Spleen (tissue), 11 donors: ENCODE data around the gene DCHS2. TPM values are rescaled to one million over a fixed set of nuclear protein-coding genes. Genes with fewer than 3 reads are reported as not detected.

Experiments used
- DNase-seq: peaks from one replicate; pipeline ENCODE4 v3.0.0-alpha.2; 2020
- H3K27ac ChIP-seq, 8 donors: fragments of 200-600 bp; sonication (generic) in 7 of 8; 1 replicate in 4 of 8; 2 replicates in 4 of 8; pipeline versions ENCODE4 v1.5.0 to v1.8.0; 2016 to 2021; ENCODE audit warnings: inconsistent platforms in 4 of 8, mild to moderate bottlenecking in 4 of 8, moderate library complexity in 1 of 8
- H3K27me3 ChIP-seq, 7 donors: fragments of 200-600 bp; sonication (generic) in 6 of 7; replicated peaks in 1 of 7; 1 replicate in 4 of 7; 2 replicates in 3 of 7; pipeline versions ENCODE4 v1.5.0 to v1.8.0; 2016 to 2021; ENCODE audit warnings: inconsistent platforms in 3 of 7, mild to moderate bottlenecking in 1 of 7
- H3K36me3 ChIP-seq, 6 donors: fragments of 200-600 bp; sonication (generic) in 5 of 6; 1 replicate in 4 of 6; 2 replicates in 2 of 6; pipeline versions ENCODE4 v1.5.0 to v1.8.0; 2016 to 2021; ENCODE audit warnings: inconsistent platforms in 2 of 6
- H3K4me1 ChIP-seq, 6 donors: fragments of 200-600 bp; sonication (generic) in 5 of 6; 1 replicate in 3 of 6; 2 replicates in 3 of 6; pipeline versions ENCODE4 v1.5.0 to v1.8.0; 2016 to 2021; ENCODE audit warnings: inconsistent platforms in 3 of 6
- H3K4me3 ChIP-seq, 8 donors: fragments of 200-600 bp; sonication (generic) in 7 of 8; 1 replicate in 4 of 8; 2 replicates in 4 of 8; pipeline versions ENCODE4 v1.5.0 to v1.8.0; 2016 to 2021; ENCODE audit warnings: inconsistent platforms in 4 of 8, mild to moderate bottlenecking in 4 of 8, moderate library complexity in 2 of 8
- H3K9me3 ChIP-seq, 8 donors: fragments of 200-600 bp; sonication (generic) in 7 of 8; 1 replicate in 4 of 8; 2 replicates in 4 of 8; pipeline versions ENCODE4 v1.5.0 to v1.8.0; 2016 to 2021; ENCODE audit warnings: inconsistent platforms in 4 of 8
- POLR2A ChIP-seq, 3 donors: fragments of 450-650 bp; IDR thresholded peaks; one replicate each; pipeline ENCODE4 v1.5.1; 2017; ENCODE audit warnings: antibody characterized with exemption in 3 of 3, mild to moderate bottlenecking in 1 of 3
- POLR2AphosphoS5 ChIP-seq, 3 donors: sonication (generic); formaldehyde crosslinking; IDR thresholded peaks; one replicate each; pipeline ENCODE4 v1.5.1; 2017; ENCODE audit warnings: antibody characterized with exemption in 3 of 3
- WGBS, 5 donors: extraction: QIAGEN DNeasy Blood & Tissue Kit in 3 of 5; methylation state at CpG; one replicate each; pipeline versions ENCODE4 v1.1.5 to v1.1.7; 2013 to 2018; 5-methylcytosine and 5-hydroxymethylcytosine counted together
- intact Hi-C: fragments of 100-400 bp; cut with DNase I; formaldehyde crosslinking; loops from one replicate; pipeline ENCODE4 v1.15.0; 2023; ENCODE audit warnings: low total_unique reads
- polyA plus RNA-seq, 3 donors: library from polyadenylated mRNA; stranded (reverse); fragments of 200-250 nt; gene quantifications; one replicate each; pipeline ENCODE4 v1.2.1, GENCODE V29; 2013
- total RNA-seq, 7 donors: library from RNA; depleted of rRNA in 3 of 7; stranded (reverse); fragments of >200 nt in 3 of 7; fragmentation: NEBNext Ultra II Directional in 4 of 7; extraction: Animal tissue kit (Norgen Biotek cat#: 25700) in 4 of 7; gene quantifications; one replicate each; pipeline versions ENCODE4 v1.1.0 to v1.2.1, GENCODE V29; 2016 to 2021
- TF ChIP-seq, protein P1 (sequence below), 11 experiments: fragments of 200-600 bp in 7 of 11; fragments of 450-650 bp in 4 of 11; sonication (generic) in 4 of 11; IDR thresholded peaks in 8 of 11; conservative IDR thresholded peaks in 3 of 11; 1 replicate in 7 of 11; 2 replicates in 4 of 11; pipeline versions ENCODE4 v1.4.0 to v1.8.0; 2016 to 2021; ENCODE audit warnings: antibody characterized with exemption in 11 of 11, inconsistent platforms in 4 of 11, mild to moderate bottlenecking in 1 of 11
- donor health status: healthy with polysubstance abuse.
- donor health status: DM: no; HTN: no; CAD: no; lungs with moderate emphysema.
- donor health status: DM: no; HTN: no; CAD: no.
- donor health status: Bipolar disorder and iron deficiency.
- donor health status: healthy.
- donor health status: DM: no; HTN: no; CAD: no.
- donor health status: DM: yes; HTN: yes; CAD: no.

DCHS2 gene
- total and polyA plus RNA-seq, 10 donors, result under 0.01 to 0.55 (median 0.05) TPM; not detected in 1

- no peaks in the 10 kb centered on the region for H3K9me3 ChIP-seq
- intact Hi-C loops, result no loop called here
- H3K4me3 ChIP-seq, result no peak overlapping the region
- WGBS, 5 donors, result 64 to 82% (median 77%) methylated on average over 6 of the region's 6 CpGs
- no peaks in the 10 kb centered on the region for H3K27me3 ChIP-seq
- H3K27ac ChIP-seq, result no peak overlapping the region
- no peaks in the 10 kb centered on the region for H3K36me3 ChIP-seq
- TF ChIP-seq, protein P1, sequence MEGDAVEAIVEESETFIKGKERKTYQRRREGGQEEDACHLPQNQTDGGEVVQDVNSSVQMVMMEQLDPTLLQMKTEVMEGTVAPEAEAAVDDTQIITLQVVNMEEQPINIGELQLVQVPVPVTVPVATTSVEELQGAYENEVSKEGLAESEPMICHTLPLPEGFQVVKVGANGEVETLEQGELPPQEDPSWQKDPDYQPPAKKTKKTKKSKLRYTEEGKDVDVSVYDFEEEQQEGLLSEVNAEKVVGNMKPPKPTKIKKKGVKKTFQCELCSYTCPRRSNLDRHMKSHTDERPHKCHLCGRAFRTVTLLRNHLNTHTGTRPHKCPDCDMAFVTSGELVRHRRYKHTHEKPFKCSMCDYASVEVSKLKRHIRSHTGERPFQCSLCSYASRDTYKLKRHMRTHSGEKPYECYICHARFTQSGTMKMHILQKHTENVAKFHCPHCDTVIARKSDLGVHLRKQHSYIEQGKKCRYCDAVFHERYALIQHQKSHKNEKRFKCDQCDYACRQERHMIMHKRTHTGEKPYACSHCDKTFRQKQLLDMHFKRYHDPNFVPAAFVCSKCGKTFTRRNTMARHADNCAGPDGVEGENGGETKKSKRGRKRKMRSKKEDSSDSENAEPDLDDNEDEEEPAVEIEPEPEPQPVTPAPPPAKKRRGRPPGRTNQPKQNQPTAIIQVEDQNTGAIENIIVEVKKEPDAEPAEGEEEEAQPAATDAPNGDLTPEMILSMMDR (IDR thresholded peaks at IDR 0.05 in 8 of 11, conservative IDR thresholded peaks at IDR 0.05 in 3 of 11), result no peak
- TF ChIP-seq POLR2AphosphoS5 (IDR thresholded peaks at IDR 0.05) (no peak), POLR2A (IDR thresholded peaks at IDR 0.05) (no peak)
- no peak for DNase-seq
- H3K4me1 ChIP-seq, result no peaks in the 10 kb centered on the region
Observed at GRCh38 chr4:154186035-154186434, 305.6 kb downstream of the DCHS2 start.

DNA sequence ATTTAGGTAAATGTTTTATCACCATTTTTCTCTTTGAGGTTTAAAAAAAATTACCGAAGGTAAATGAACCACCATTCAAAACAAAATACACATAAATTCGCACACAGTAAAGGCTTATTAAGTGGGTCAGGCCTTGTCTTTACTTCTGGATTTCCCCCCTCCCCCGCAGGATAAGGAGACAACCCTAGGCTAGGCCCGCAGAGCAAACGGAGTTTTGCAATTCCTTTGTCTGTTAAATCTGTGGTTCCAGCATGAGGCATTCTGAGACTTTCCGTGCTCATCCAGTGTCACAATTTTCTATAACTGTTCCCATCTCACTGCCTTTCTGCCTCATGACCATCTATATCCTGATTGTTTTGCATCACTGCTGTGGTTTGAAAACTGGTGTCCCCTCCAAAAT lies 307.4 kb downstream of the DCHS2 start:
- no peaks in the 10 kb centered on the region for H3K4me1 ChIP-seq
- 62 to 74% (median 67%) methylated on average over 6 of the region's 6 CpGs for WGBS, 5 donors

GRCh38 chr4:154183264-154183663 lies 308.3 kb downstream of the DCHS2 start:
- H3K27me3 ChIP-seq, result no peaks in the 10 kb centered on the region
- 76 to 100% (median 86%) methylated on average over 1 of the region's 1 CpG for WGBS, 5 donors
- H3K4me1 ChIP-seq, result no peaks in the 10 kb centered on the region
- no peaks in the 10 kb centered on the region for H3K36me3 ChIP-seq
- no peak for TF ChIP-seq POLR2AphosphoS5 (IDR thresholded peaks at IDR 0.05)
- TF ChIP-seq, protein P1 (IDR thresholded peaks at IDR 0.05 in 8 of 11, conservative IDR thresholded peaks at IDR 0.05 in 3 of 11), result no peak
- TF ChIP-seq POLR2A (IDR thresholded peaks at IDR 0.05), result no peak
- DNase-seq, result no peak
- H3K4me3 ChIP-seq, result no peak overlapping the region
- no peak overlapping the region for H3K27ac ChIP-seq
- no peaks in the 10 kb centered on the region for H3K9me3 ChIP-seq
- intact Hi-C loops, result no loop called here

More for the DNA sequence above, 307.4 kb downstream of the DCHS2 start:
- intact Hi-C loops, result no loop called here
- H3K9me3 ChIP-seq, result no peaks in the 10 kb centered on the region
- no peak overlapping the region for H3K4me3 ChIP-seq
- H3K36me3 ChIP-seq, result no peaks in the 10 kb centered on the region
- DNase-seq, result no peak
- H3K27me3 ChIP-seq, result no peaks in the 10 kb centered on the region
- TF ChIP-seq POLR2AphosphoS5 (IDR thresholded peaks at IDR 0.05) (no peak), POLR2A (IDR thresholded peaks at IDR 0.05) (no peak)
- TF ChIP-seq, protein P1 (IDR thresholded peaks at IDR 0.05 in 8 of 11, conservative IDR thresholded peaks at IDR 0.05 in 3 of 11), result no peak
- H3K27ac ChIP-seq, result no peak overlapping the region

Other genes starting within 250 kb of the DCHS2 start
- gene PLRG1, start 58.6 kb upstream of the DCHS2 start, total RNA-seq, result 10 to 100 TPM; 38.6 to 66.2 (median 58.7) TPM
- gene PLRG1, start 58.6 kb upstream of the DCHS2 start, polyA plus RNA-seq, result 10 to 100 TPM; 37.8 to 44.2 (median 44.0) TPM
- gene FGB, start 71.2 kb upstream of the DCHS2 start, total RNA-seq, result 1 to 10 TPM in 1 of 7 donors, not detected in 6; 2.3 TPM
- under 1 TPM in 1 of 3 donors, not detected in 2; 0.74 TPM for gene FGB, start 71.2 kb upstream of the DCHS2 start, polyA plus RNA-seq
- gene FGA, start 98.9 kb upstream of the DCHS2 start, total RNA-seq, result 1 to 10 TPM in 1 of 7 donors, not detected in 6; 2.8 TPM
- under 1 TPM in 2 of 3 donors, not detected in 1; 0.06 to 0.11 TPM for gene FGA, start 98.9 kb upstream of the DCHS2 start, polyA plus RNA-seq
- gene FGG, start 120.9 kb upstream of the DCHS2 start, total RNA-seq, result 1 to 10 TPM in 1 of 7 donors, not detected in 6; 1.8 TPM
- gene FGG, start 120.9 kb upstream of the DCHS2 start, polyA plus RNA-seq, result under 1 TPM; 0.06 to 0.59 (median 0.11) TPM